Stimulated activated CD8-positive, alpha-beta memory T cell treated with anti-CD3 and anti-CD28 coated beads, Interleukin-15, amount 100 ng/mL, for 4 hours (primary cell): Measurements from ENCODE around the gene PNMT.
"Not testable (repeated sequence)": the region's sequence is repeated elsewhere in the genome, so short reads cannot be mapped to it uniquely, and the experiment has no call there.

ENCODE experiments used
- DNase-seq, 2 donors: peaks; one replicate each; pipeline ENCODE4 v3.0.0-alpha.2; 2020; ENCODE audit warnings: low read depth in 2 of 2

The PNMT gene

DNA sequence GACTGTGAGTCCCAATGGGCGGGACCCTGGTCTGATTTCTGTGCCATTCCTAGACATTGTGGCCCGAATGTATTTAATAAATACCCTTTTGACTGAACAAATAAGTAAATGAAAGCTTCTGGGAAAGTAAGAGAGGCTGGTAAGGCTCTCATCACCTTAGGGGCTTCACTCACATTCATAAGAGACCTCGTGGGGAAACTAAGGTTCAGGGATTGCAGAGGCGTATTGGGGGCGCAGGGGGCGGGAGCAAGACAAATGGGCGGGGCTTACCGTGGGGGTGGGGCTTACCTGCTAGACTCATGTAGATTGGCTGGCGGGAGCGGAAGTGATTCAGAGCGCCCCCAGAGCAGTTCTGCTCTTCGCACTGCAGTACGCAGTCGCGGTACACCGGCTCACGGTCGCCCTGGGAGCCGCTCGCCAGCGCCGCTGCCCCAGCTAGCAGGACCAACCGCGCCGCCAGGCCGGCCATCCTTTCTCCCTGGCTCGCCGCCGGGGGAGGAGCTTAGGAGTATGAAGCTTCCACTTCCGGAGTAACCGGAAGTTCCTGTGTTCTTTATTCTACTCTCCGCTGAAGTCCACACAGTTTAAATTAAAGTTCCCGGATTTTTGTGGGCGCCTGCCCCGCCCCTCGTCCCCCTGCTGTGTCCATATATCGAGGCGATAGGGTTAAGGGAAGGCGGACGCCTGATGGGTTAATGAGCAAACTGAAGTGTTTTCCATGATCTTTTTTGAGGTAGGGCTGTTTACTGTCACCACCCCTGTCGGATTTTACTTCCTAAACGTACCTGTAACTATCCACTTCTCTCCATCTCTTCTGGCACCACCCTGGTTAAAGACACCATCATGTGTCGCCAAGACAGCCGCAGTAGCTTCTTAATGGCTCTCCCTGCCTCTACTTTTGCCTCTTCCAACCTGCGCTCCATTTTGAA is 19.6 kb downstream of the PNMT start, which contains the start of gene PGAP3:
Gene PGAP3 (minus strand): TSS at position 512 of the 929 bp plus-strand sequence. CDS start 43 bp downstream, at position 469.
- DNase-seq: peak; percentile 61 to 73

DNA sequence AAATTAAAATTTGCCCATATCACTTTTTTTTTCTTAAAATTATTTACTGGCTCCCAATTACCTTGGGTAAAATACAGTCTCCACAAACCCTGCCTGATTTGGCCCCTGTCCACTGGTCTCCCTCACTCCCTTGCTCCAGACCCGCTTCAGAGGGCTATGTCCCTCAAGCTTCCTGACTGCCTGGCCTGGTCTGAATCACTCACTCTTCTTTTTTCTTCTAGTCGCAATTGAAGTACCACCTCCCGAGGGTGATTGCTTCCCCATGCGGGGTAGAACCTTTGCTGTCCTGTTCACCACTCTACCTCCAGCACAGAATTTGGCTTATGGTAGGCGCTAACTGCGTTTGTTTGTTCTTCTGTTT is 20.2 kb downstream of the PNMT start:
- no peak for DNase-seq

DNA sequence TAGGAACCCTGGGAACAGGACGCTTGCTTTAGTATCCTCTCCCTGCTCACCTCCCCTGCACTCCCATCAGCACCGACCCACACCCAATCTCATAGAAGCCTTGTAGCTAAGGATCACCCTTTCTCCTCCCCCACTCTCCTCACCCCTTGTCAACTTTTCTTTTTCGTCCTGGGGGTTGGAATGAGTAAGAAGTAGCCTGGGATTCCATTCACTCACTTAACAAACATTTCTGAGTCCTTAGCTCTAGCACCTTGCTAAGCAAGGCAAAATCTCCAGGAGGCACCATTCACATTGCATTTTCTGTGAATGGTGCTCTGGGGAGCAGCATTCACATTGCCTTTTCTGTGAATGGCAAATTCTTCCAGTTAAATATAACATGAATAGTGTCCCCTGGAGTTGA is 20.7 kb downstream of the PNMT start:
- DNase-seq: no peak

DNA sequence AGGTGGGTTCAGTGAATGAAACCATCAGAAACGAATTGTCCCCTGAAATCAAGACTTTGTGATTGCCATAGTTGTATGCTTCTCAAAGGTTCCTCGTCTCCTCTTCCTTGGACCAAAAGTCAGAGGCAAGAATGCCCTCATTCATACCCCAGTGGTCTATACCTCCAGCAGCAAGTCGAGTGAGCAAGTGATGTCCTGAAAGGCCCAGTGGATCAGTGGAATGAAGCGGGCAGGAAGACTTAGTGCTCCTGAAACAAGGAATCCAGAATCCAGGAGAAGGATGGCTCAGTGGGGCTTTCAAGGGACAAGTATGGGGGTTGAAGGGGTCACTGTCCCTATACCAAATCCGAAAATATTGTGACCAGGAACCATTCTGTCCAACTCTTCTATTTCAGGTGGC is 26.3 kb downstream of the PNMT start:
- DNase-seq: no peak

DNA sequence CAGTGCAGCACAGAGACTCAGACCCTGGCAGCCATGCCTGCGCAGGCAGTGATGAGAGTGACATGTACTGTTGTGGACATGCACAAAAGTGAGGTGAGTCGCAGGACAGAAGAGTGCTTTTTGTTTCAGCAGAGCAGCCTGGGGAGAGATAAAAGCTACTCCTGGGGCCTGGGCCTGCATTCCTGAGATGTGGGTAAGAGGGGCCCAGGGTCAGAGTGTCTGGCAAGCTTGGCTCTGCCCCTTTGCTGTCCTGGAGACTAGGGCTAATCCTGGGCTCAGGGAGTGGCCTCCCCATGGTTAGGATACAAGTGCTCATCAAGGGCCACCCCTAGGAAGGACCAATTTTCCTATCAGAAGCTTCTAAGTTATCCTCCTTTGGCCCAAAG is 26.8 kb downstream of the PNMT start:
- DNase-seq: no peak

DNA sequence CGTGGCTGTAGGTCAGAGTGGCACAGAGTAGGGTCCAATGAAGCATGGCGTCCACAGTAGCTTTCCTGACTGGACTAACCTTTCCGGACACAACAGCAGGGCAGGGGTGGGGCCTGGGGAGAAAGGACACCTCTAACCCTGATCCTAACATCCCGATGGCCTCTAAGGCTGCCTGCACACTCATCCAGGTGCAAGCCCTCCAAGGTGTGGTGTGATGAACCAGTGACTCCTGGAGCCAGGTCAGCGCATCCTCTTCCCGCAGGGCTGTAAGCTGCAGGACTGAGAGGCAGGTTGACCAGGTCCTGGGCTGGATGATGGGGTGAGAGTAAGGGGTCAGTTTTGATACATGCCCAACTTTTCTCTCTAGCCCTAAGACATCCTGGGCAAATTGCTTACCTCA is 28.5 kb downstream of the PNMT start:
- no peak for DNase-seq

DNA sequence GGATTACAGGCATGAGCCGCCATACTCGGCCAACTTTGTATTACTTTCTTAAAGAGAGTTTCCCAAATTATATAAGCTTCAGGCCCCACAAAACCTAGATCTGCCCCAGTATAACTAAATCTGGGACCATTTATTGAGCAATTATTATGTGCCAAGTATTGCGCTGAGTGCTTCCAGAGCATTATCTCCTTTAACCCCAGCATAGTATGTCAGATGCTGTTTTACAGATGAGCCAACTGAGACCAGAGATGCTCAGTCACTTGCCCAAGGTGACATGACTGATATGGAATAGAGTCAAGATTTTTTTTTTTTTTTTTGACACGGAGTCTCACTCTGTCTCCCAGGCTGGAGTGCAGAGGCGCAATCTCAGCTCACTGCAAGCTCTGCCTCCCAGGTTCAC is 29.7 kb downstream of the PNMT start:
- DNase-seq: no peak

DNA sequence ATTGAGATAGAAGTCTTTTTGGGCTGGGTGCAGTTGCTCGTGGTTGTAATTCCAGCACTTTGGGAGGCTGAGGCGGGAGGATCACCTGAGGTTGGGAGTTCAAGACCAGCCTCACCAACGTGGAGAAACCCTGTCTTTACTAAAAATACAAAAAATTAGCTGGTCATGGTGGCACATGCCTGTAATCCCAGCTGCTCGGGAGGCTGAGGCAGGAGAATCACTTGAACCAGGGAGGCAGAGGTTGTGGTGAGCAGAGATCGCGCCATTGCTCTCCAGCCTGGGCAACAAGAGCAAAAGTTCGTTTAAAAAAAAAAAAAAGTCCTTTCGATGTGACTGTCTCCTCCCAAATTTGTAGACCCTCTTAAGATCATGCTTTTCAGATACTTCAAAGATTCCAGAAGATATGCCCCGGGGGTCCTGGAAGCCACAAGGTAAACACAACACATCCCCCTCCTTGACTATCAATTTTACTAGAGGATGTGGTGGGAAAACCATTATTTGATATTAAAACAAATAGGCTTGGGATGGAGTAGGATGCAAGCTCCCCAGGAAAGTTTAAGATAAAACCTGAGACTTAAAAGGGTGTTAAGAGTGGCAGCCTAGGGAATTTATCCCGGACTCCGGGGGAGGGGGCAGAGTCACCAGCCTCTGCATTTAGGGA is 31.0 kb downstream of the PNMT start:
- DNase-seq: not testable (repeated sequence)

DNA sequence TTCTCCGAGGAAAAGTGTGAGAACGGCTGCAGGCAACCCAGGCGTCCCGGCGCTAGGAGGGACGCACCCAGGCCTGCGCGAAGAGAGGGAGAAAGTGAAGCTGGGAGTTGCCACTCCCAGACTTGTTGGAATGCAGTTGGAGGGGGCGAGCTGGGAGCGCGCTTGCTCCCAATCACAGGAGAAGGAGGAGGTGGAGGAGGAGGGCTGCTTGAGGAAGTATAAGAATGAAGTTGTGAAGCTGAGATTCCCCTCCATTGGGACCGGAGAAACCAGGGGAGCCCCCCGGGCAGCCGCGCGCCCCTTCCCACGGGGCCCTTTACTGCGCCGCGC is 31.5 kb downstream of the PNMT start, which contains the start of gene ERBB2:
Gene ERBB2 (plus strand): TSS at position 247 of the 330 bp plus-strand sequence. CDS start 175 bp downstream, outside the sequence.
- no peak for DNase-seq

DNA sequence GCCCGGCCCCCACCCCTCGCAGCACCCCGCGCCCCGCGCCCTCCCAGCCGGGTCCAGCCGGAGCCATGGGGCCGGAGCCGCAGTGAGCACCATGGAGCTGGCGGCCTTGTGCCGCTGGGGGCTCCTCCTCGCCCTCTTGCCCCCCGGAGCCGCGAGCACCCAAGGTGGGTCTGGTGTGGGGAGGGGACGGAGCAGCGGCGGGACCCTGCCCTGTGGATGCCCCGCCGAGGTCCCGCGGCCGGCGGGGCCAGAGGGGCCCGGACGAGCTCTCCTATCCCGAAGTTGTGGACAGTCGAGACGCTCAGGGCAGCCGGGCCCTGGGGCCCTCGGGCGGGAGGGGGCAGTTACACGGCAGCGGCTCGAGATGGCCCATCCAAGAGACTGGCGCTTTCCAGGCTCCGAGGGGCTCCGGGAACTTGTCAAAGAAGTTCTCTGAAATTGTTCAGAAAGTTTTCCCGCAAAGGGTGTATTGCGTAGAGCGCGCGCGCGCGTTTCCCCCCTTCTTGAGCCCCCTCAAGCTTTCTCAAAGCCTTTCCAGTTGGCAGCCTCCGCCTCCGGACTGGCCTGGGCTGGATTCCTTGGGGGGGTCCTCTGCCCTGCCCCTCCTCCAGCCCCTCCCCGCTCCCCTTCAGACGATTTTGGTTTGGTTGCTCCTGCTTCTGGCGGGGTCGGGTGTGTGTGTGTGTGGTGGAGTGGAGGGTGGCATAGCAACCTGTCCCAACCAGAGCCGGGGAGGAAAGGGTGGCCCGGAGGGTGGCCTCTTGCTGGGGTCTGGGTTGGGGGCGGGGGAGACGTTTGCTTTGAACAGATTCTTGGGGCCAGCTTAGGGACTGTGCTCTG is 32.1 kb downstream of the PNMT start:
- DNase-seq: no peak

DNA sequence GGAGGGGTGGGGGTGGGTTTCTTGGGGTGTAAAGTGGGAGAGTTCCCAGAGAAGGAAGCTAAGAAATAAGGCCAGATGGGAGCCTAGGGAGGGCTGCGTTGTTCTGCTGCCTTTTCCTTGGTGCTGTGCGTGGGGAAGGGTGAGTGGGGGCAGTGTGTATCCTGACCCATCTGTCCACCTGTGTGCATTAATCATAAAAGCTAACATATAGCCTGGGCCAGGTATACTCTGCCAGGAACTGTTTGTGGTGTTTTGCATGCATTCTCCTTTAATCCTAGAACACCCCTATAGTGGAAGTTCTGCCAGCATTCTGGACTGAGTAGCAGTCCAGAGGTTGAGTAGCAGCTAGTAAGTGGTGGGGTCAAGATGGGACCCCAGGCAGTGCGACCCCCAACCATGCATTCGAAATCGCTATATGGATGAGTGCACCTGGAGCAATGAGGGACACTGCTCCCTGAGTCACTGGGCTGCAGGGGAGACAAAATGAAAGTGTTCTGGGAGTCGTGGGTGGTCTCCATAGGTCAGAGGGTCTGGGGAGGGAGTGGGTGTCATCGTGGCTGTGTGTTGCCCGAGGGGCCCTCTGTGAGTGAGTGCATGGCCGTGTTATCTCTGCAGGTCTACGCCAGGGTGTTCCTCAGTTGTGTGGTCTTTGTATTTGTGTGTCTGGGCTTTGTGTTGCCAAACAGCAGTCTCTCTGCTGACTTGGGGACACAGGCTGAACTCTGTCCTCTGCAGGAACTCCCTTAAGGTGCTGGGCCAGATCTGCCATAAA is 32.9 kb downstream of the PNMT start:
- no peak for DNase-seq

DNA sequence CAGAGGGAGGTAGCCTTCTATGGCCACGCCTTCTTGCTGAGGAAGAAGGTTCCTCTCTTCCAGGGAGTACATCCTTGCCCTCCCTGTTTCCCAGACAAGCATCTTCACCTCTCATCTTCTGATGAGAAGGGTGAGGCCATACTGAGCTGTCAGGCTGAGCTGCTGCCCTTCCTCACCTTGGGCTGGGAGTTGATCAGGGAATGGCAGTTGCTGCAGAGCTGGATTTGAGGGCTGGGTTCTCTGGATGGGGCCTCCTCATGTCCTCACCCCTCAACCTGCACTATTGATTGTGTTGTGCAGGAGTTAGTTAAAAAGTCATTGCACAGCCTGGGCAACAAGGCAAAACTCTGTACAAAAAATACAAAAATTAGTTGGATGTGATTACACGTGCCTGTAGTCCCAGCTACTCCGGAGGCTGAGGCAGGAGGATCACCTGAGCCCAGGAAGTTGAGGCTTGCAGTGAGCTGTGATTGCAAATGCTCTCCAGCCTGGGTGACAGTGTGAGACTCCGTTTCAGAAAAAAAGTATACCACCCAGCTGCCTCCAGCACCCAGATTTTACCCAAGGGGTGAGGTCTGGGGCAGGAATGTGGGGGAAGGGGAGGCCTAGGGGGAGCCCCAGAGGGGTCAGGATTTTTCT is 33.6 kb downstream of the PNMT start:
- DNase-seq: no peak

DNA sequence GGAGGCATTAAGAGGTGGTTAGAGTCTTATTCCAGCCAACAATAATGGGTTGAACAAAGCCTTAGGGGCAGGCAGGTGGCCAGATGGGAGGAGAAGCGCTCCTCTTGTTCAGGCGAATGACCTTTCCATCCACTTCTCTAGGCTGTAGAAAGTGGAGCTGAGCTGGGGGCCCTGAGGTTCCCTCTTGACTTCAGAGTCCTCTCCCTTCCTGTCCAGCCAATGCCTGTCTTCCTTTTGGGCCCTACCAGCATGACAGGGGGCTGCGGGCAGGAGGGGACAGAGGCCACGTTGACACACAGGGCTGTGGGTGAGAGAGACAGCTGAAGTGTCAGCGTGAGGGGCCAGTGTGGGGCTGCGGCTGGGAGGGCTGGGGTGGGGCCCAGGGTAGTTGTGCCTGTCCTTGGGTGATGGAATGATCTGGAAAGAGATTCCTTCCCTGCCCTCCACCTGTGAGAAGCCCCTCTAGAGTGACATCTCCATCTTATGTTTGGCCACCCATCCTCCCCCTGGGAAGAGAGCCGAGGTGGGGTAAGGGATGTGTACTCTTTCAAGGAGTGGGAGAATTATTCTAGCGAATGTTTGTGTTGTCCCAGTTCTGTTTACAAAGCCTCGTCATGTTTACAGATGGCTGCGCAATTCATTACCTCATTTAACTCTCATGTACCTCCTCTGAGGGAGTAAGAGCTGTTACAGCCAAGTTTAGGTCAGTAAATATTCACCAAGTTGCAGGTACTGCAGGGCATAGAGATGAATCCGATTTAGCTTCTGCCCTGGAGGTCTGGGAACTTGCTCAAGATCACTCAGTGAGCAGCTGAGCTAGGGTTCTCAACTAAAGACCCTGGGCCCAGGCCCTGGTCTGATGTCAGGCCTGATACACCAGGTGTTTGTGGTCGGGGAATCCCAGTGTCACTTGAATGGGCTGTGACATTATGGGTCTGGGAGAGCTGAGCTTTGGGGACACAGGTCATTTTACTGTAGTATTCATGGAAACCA is 34.9 kb downstream of the PNMT start:
- no peak for DNase-seq

DNA sequence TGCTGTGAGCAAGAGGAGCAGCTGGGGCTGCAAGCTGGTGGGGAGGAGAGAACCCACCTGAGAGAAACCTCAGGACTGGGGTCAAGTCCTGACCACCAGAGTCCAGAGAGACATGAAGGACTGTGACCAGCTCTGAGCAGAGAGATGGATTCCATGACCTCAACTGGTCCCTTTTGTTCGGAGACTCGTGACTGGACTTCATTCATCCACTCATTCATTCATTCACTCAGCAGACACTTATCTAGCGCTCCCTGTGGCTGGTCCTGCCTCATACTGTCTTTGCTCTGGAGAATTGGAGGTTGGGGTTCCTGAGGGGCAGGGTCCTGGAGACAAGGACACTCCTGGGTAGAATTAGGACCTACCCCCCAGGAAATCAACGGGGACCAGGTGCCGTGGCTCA is 35.7 kb downstream of the PNMT start:
- no peak for DNase-seq

DNA sequence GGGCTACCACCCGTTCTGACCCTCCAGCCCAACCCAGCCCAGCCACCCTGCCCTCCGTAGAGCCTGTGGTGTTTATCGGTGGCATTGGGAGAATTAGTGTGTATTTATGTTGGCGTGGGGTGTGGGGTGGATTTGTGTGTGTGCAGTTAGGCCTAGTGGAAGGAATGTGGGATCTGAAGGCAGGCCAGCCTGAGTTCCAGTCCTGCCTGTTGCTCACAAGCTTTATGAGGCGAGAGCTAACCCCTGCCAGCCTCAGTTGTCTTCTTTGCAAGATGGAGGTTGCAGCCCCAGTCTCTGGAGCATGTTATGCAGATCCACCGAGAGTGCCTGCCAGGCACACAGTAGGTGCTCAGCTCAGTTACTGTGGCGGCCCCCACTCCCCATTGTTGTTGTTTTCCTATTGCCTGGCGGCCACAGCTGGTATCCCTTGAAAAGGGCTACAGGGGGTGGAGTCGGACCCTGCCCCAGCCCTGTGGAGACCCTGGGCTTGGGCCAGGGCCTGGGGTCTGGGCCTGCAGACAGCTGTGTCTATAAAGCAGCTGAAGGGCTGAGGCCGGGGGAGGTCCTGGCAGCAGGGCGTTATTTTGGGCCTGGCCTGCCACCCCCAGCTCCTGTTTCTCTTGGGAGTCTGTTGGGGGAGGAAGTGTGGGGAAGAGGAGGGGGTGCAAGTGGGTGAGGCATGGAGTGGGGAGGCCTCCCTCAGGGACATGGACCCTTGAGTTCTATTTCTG is 36.7 kb downstream of the PNMT start:
- DNase-seq: no peak

DNA sequence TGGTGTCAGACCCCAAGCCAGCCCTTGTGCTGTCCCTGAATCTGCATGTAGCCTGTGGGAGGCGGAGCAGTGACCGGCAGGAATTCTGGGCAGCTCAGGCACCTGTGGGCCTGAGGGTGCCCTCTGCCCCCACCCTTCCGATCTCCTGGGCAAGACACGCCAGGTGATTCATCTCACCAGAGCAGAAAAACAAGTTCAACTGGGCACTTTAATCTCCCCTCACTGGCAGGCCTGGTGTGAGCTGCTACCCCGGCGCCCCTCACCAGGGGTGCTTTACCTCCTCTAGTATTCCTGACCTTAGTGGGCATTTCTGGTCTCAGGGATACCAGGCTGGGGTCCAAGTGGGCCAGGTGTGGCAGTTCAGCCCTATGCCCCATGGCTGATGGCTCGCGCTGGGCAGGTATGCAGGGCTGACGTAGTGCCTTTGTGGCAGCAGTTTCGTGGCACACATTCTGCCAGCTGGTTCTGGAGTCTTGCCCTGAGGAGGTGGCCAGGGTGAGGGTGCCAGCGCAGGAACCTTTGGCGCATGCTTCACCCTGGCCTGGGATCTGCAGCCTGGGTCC is 37.6 kb downstream of the PNMT start:
- DNase-seq: no peak

DNA sequence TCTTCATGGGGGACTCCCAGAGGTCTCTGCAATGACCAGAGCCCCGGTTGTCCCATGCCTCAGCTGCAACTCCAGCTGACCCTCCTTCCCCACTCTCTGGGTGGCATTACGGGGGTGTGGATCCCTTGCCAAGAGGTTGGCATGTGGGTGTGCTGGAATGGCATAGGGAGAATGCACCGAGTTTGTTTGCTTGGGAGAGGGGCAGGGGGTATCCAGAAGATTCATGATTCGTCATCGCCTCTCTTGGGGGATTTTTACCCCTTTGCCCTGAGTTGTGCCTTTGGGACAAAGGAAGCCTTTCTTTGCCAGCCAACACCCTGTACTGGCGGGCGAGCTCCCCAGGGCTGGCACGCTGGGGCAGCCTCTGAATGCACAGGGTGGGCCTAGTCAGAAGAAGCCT is 38.1 kb downstream of the PNMT start:
- DNase-seq: no peak

DNA sequence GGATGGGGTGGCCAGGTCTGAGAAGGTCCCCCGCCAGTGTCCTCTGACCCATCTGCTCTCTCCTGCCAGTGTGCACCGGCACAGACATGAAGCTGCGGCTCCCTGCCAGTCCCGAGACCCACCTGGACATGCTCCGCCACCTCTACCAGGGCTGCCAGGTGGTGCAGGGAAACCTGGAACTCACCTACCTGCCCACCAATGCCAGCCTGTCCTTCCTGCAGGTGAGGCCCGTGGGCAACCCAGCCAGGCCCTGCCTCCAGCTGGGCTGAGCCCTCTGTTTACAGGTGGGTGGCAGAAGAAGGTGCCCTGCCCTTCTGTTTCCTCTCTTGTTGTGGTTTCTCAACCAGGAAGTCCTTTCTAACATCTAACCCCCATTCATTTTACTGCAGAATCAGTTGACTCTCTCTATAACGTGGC is 38.7 kb downstream of the PNMT start:
- DNase-seq: no peak
